GM19395 (cell line): Measurements from ENCODE around the gene THSD7A.
A peak's percentile ranks its signal among the peaks of the same experiment; 100 is the strongest.

Experiments
- ATAC-seq: cut with Tn5 transposase; IDR thresholded peaks from one replicate; pipeline ENCODE4 v1.9.1; 2021; ENCODE audit warnings: mild to moderate bottlenecking, moderate library complexity; ENCODE audit not compliant: unreplicated experiment

THSD7A gene

GRCh38 chr7:11355399-11356005, 476.5 kb downstream of the THSD7A start:
- ATAC-seq = no peak

GRCh38 chr7:11346302-11346701, 485.7 kb downstream of the THSD7A start:
- no peak for ATAC-seq

- no peak for ATAC-seq
Measured at GRCh38 chr7:11345621-11346020, 486.4 kb downstream of the THSD7A start.

- ATAC-seq = no peak
Measured at GRCh38 chr7:11343818-11344413, 488.1 kb downstream of the THSD7A start.

GRCh38 chr7:11343136-11343535, 488.9 kb downstream of the THSD7A start:
- ATAC-seq = no peak

GRCh38 chr7:11341285-11341944, 490.6 kb downstream of the THSD7A start:
- ATAC-seq = no peak

GRCh38 chr7:11336432-11336831, 495.6 kb downstream of the THSD7A start:
- no peak for ATAC-seq

GRCh38 chr7:11335947-11336346, 496.1 kb downstream of the THSD7A start:
- ATAC-seq = no peak

- peak; percentile 58 for ATAC-seq
Measured at GRCh38 chr7:11332865-11333228, 499.2 kb downstream of the THSD7A start.

GRCh38 chr7:11332186-11332864, 499.7 kb downstream of the THSD7A start:
- ATAC-seq = peak; percentile 97

GRCh38 chr7:11331128-11332102, 500.6 kb downstream of the THSD7A start:
- ATAC-seq = no peak

GRCh38 chr7:11330717-11331116, 501.3 kb downstream of the THSD7A start:
- no peak for ATAC-seq

- ATAC-seq = no peak
Measured at GRCh38 chr7:11330208-11330607, 501.8 kb downstream of the THSD7A start.

GRCh38 chr7:11329626-11330025, 502.4 kb downstream of the THSD7A start:
- no peak for ATAC-seq

GRCh38 chr7:11328309-11328708, 503.7 kb downstream of the THSD7A start:
- ATAC-seq = no peak

GRCh38 chr7:11327633-11328032, 504.4 kb downstream of the THSD7A start:
- ATAC-seq = no peak
